DMS153 (cell line): Measurements from ENCODE around the gene TBC1D2.
A peak's percentile ranks its signal among the peaks of the same experiment; 100 is the strongest.
"Not testable (repeated sequence)": the region's sequence is repeated elsewhere in the genome, so short reads cannot be mapped to it uniquely, and the experiment has no call there.

Experiments
- DNase-seq: peaks from one replicate; lab custom pipeline; 2025; lab: John Stamatoyannopoulos, UW

TBC1D2 gene, protein sequence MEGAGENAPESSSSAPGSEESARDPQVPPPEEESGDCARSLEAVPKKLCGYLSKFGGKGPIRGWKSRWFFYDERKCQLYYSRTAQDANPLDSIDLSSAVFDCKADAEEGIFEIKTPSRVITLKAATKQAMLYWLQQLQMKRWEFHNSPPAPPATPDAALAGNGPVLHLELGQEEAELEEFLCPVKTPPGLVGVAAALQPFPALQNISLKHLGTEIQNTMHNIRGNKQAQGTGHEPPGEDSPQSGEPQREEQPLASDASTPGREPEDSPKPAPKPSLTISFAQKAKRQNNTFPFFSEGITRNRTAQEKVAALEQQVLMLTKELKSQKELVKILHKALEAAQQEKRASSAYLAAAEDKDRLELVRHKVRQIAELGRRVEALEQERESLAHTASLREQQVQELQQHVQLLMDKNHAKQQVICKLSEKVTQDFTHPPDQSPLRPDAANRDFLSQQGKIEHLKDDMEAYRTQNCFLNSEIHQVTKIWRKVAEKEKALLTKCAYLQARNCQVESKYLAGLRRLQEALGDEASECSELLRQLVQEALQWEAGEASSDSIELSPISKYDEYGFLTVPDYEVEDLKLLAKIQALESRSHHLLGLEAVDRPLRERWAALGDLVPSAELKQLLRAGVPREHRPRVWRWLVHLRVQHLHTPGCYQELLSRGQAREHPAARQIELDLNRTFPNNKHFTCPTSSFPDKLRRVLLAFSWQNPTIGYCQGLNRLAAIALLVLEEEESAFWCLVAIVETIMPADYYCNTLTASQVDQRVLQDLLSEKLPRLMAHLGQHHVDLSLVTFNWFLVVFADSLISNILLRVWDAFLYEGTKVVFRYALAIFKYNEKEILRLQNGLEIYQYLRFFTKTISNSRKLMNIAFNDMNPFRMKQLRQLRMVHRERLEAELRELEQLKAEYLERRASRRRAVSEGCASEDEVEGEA

DNA sequence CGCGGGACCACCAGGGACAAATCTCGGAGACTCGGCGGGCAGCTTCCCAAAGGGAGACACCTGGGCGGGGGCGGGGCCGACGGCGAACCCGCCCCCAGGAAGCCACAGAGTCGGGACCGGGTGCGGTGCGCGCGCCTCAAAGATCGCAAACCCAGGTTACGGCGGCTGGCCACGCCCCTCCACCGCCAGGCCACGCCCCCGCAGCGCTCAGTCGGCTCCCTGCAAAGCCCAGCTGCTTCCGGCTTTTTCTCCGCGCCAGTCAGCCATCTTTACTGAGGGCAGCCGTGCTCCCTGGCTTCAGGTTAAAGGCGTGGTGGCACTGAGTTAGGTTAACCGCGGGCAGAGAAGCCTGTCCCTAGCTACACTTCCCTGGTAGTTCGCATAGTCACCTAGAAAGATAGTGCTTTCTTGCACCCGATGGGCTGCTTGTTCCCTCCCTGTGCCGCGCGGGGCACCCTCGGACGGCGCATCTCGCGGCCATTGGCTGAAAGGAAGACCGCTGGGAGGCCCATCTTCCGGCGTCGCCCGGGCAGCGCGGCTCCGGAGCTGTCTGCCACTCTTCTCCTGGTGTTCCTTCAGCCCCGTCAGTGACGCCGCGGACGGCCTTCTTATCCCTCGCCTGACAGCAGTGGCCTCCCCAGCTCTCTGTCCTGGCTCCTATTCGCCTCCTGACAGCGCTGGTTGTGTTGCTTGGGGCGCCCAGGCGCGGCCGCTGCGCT lies at the start of gene TBC1D2:
TBC1D2 (minus strand) TSS at position 72 of the 719 bp plus-strand sequence. CDS start 108 bp downstream, outside the sequence.
- peak; percentile 93 for DNase-seq

GRCh38 chr9:98304381-98304780 lies 48.9 kb upstream of the TBC1D2 start:
- DNase-seq, result no peak

DNA sequence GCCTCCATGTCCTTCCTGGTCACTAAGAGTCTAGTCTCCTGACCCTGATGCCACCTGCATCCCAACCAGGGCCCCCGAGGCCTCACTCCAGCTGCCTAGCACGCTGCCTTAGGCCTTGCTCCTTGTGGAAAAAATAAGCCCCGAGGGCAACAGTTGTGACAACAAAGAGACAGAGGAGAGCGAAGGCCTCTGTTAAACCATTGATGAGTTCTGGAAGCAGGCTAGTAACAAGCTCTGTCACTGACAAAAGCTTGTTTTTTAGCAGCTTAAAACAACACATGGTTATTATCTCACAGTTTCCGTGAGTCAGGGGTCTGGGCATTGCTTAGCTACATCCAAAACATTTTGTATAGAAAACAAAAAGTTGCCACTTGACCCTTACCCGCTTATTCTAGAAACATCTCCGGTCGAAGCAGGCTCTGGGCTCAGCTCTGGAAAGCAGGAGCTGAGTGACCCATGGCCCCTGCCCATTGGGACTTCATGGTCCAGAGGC lies 48.2 kb upstream of the TBC1D2 start:
- no peak for DNase-seq

DNA sequence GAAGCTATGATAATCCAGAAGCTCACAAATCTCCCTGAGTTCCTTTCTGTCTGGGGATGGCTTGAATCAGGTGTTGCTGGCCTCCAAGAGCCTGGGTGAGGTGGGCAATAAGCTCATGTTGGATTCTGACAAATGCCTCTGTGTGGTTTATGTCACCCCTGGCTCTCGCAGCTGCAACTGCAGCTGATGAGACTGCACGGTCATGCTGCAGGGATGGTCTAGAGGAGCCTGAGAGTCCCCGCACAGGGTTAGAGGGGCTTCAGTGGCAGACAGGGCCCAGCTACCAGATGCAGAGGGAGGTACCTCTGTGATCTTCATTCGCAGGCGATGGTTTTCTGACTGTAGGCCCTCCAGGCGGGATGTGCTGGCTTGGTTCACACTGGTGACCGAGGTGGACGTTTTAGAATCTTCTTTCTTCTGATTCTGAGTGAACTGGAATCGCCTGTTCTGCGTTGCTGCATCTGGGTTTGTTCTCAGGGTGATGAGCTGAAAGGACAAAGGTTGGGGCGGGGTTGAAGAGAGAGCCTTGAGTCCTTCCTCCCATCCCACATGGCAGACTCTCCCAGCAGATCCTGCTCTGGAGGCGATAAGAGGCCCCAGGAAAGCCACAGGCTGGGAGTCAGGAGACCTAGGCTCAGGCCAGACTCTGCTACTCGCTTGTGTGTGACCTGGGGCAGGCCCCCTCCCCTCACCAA lies 47.6 kb upstream of the TBC1D2 start:
- no peak for DNase-seq

DNA sequence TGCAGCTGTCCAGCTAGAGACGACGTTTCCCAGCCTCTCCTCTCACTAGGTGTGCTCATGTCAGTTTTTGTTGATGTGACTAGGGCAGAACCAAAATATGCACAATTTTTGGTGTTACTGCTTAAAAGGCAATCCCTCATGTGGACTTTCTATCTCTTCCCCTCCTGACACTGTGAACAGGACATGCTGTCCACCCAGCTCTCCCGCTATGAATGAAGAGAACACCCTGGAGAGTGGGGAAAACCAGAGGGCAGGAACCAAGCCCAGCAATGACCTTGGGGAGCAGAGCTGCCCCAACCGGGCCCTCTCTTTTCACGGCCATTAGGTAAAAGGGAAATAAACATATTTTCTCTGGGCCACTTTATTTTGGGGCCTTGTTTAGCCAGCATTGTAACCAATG lies 46.7 kb upstream of the TBC1D2 start:
- DNase-seq, result no peak

- no peak for DNase-seq
Observed at GRCh38 chr9:98300611-98301010, 45.2 kb upstream of the TBC1D2 start.

DNA sequence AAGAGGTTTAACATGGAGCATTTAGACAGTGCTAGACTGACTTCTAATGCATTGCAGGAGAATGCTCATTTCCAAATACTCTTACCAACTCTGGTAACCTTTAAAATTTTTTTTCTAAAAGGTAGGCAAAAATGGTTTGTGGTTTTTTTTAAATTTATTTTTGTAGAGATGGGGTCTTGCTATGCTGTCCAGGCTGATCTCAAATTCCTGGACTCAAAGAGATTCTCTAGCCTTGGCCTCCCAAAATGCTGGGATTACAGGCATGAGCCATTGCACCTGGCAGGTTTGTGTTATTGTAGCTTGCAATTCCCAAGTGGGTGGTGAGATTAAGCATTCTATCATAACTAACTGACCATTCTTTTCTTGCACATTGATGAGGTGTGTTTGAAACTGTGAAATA lies 43.0 kb upstream of the TBC1D2 start:
- no peak for DNase-seq

DNA sequence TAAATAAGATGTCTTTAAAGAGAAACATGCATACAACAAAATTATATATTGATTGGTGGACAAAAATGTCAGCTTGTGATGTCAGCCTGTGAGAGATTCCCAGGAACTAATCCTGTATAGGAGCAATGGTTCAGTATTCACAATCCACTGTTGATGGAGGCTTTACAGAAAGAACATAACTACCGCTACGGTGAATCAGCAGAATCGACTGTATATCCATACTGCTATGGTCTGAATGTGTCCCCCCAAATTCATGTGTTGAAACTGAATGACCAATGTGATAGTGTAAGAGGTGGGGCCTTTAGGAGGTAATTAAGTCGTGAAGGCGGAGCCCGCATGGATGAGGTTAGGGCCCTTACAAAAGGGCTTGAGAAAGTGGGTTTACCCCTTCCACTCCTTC lies 40.4 kb upstream of the TBC1D2 start:
- no peak for DNase-seq

DNA sequence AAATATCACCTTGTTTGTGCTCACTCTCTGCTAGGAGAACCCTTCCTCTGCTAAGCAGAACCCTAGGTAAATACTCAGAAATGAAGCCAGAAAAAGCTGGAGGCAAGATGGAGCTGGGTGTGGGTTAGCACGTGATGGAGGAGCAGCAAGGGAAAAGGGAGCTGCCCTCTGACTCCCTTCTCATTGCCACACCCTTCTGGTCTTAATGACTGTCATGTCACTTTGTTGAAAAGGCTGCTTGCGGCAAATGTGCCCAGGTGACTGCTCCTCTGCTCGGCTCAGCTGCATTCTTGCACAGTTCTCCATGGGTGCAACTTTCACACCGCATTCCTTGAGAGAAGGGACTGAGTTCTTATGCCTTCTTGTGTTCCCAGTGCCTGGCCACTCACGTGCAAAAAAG lies 36.4 kb upstream of the TBC1D2 start:
- no peak for DNase-seq

DNA sequence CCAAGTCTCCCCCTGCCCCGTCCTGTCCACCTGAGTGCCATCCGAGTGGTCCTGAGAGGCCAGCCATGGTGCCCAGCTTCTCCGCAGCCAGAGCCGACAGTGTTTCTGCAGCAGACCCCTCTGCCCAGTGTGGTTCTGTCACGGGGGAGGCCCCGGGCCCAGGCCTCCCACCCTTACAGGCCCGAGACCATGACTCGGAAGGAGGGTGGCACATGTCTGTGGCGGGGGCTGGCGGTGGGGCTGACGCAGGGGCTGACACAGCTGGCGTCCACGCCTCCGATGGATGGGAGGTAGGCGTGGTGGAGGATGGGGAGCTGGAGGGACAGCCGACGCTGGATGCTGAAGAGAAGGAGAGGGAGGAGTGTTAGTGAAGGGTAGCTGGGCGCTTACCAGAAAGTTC lies 35.0 kb upstream of the TBC1D2 start:
- DNase-seq, result no peak

GRCh38 chr9:98289614-98290201 lies 34.3 kb upstream of the TBC1D2 start:
- no peak for DNase-seq

DNA sequence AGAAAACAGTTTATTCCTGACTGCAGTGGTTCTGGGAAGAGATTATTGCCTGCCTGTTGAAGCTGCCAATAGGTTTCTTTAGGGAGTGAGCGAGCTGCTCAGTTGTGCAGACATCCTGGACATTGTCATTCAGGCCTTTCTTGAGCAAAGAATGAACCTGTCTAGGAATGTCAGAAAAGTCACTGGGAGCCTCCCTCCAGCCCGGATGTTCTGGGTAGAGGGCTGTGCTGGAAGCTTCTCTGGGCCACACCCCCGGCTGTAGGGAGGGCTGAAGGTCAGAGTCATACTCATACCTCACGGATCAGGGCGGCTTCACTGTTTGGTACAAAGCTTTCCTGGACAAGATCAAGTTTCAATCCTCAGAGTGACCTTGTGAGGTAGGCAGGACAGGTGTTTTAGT lies 33.4 kb upstream of the TBC1D2 start:
- DNase-seq, result no peak

- DNase-seq, result no peak
Observed at GRCh38 chr9:98287384-98287783, 31.9 kb upstream of the TBC1D2 start.

GRCh38 chr9:98285446-98285845 lies 30.0 kb upstream of the TBC1D2 start:
- DNase-seq, result no peak

GRCh38 chr9:98284754-98285153 lies 29.3 kb upstream of the TBC1D2 start:
- DNase-seq, result no peak

DNA sequence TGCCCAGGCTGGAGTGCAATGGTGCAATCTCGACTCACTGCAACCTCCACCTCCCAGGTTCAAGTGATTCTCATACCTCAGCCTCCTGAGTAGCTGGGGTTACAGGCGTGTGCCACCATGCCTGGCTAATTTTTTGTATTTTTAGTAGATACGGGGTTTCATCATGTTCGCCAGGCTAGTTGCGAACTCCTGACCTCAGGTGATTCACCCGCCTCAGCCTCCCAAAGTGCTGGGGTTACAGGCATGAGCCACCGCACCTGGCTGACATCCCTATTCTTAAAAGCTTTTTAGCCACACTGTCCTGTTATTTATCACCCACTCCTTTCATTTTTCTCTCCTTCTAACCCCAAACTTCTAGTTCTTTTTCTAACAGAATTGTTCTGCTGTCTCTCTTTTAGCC lies 27.7 kb upstream of the TBC1D2 start:
- not testable (repeated sequence) for DNase-seq

DNA sequence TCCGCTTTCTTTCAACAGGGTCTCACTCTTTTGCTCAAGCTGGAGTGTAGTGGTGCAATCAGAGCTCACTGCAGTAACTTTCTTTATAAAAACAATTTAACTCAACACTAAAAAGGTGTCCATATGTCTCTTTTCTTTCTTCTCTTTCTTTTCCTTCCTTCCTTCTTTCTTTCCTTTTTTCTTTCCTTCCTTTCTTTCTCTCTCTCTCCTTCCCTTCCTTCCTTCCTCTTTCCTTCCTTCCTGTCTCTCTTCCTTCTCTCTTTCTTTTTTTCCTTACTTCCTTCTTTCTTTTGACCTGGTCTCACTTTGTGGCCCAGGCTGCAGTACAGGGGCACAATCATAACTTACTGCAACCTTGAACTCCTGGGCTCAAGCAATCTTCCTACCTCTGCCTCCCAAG lies 25.8 kb upstream of the TBC1D2 start:
- no peak for DNase-seq

DNA sequence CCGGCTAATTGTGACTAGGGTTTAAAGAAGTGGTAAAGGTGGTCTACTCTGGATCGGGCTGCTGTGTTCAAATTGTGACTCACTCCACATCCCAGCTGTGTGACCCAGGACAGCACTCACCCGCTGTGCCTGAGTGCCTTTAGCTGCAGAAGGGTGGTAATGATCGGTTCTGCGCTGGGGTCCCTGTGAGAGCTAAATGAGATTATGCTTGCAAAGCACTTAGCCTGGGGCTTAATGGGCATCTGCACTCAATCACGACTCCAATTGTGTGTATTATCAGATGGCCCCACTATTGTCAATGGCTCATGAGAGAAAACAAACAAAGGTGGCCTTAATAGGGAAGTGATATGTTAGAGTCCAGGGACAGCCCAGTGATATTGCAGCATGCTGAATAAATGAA lies 25.1 kb upstream of the TBC1D2 start:
- DNase-seq, result peak; percentile 38

- no peak for DNase-seq
Observed at GRCh38 chr9:98280162-98280561, 24.7 kb upstream of the TBC1D2 start.

- no peak for DNase-seq
Observed at GRCh38 chr9:98276907-98277469, 21.5 kb upstream of the TBC1D2 start.

- no peak for DNase-seq
Observed at GRCh38 chr9:98275159-98275558, 19.7 kb upstream of the TBC1D2 start.
